Osteoblast (primary cell): ENCODE results near the gene PIP5KL1. TPM values are rescaled to one million over a fixed set of nuclear protein-coding genes. Genes with fewer than 3 reads are reported as not detected.

Experiments
- DNase-seq: peaks from one replicate; pipeline ENCODE4 v3.0.0; 2011; ENCODE audit warnings: low spot score, mixed read lengths; ENCODE audit not compliant: insufficient read length; ENCODE audit errors: missing footprints
- H2AFZ ChIP-seq: 2 replicates; pipeline ENCODE4 v1.6.0; 2011; ENCODE audit warnings: mild to moderate bottlenecking, low read length
- H3K27ac ChIP-seq: 2 replicates; pipeline ENCODE4 v1.5.1; 2011; ENCODE audit warnings: mild to moderate bottlenecking, low read depth, low read length, moderate library complexity
- H3K27me3 ChIP-seq: 2 replicates; pipeline ENCODE4 v1.6.0; 2012; ENCODE audit warnings: mild to moderate bottlenecking, control low read depth, inconsistent platforms, low read length, moderate library complexity; ENCODE audit not compliant: insufficient read depth
- H3K36me3 ChIP-seq: 2 replicates; pipeline ENCODE4 v1.5.1; 2011; ENCODE audit warnings: mild to moderate bottlenecking, low read length, control low read depth, moderate library complexity; ENCODE audit not compliant: insufficient read depth
- H3K4me1 ChIP-seq: 2 replicates; pipeline ENCODE4 v1.5.1; 2011; ENCODE audit warnings: mild to moderate bottlenecking, low read length, control low read depth, moderate library complexity; ENCODE audit not compliant: insufficient read depth
- H3K4me2 ChIP-seq: 2 replicates; pipeline ENCODE4 v1.6.0; 2011; ENCODE audit warnings: mild to moderate bottlenecking, low read length; ENCODE audit not compliant: insufficient read depth
- H3K4me3 ChIP-seq: fragments of 200-600 bp; sonication (generic); 3 replicates; pipeline ENCODE4 v1.5.1; 2012; ENCODE audit warnings: mild to moderate bottlenecking, low read length, inconsistent platforms; ENCODE audit not compliant: insufficient read depth
- H3K79me2 ChIP-seq: 2 replicates; pipeline ENCODE4 v1.6.0; 2012; ENCODE audit warnings: mild to moderate bottlenecking, low read length, control low read depth, inconsistent platforms; ENCODE audit not compliant: insufficient read depth
- H3K9me3 ChIP-seq: 2 replicates; pipeline ENCODE4 v1.5.1; 2011; ENCODE audit warnings: low read depth, low read length, control low read depth
- H4K20me1 ChIP-seq: 2 replicates; pipeline ENCODE4 v1.6.0; 2012; ENCODE audit warnings: mild to moderate bottlenecking, low read length, control low read depth; ENCODE audit not compliant: insufficient read depth
- total RNA-seq: library from RNA; depleted of rRNA; stranded (reverse); fragments of >200 nt; gene quantifications from 2 replicates; pipeline ENCODE4 v1.2.3, GENCODE V29; 2012
- TF ChIP-seq, protein P1 (sequence below): IDR thresholded peaks from 2 replicates; pipeline ENCODE4 v1.5.1; 2011; ENCODE audit warnings: mild to moderate bottlenecking, low read depth, low read length, moderate library complexity; ENCODE audit errors: extremely low read depth

The PIP5KL1 gene
- total RNA-seq, 1 donor = 2.2 TPM

DNA sequence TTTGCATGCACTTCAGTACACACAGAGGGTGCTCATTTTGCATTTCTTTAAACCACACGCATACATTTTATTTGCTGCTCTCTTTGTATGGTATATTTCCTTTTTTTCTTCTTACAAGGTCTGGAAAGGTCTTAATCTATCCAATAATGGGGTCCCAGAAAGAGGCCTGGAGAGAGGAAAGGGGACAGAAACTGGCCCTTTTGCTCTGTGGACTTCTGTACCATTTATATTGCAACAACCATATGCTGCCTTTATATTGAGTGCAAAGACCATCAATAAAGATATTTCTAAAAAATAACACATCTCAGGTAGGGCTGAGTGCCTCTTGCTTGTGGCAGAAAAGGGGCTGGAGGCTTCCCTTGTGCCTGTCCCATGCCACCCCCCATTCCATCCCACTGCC, 22.6 kb upstream of the PIP5KL1 start:
- Histone ChIP-seq H3K4me2 (no peak overlapping the region), H3K27me3 (no peaks in the 10 kb centered on the region), H3K27ac (no peak overlapping the region), H3K9me3 (no peaks in the 10 kb centered on the region), H4K20me1 (peaks cover 37% of the 10 kb centered on the region), H3K4me3 (no peak overlapping the region), H3K4me1 (no peaks in the 10 kb centered on the region), H3K36me3 (no peaks in the 10 kb centered on the region), H3K79me2 (peaks cover 80% of the 10 kb centered on the region), H2AFZ (no peak overlapping the region)
- TF ChIP-seq, protein P1, sequence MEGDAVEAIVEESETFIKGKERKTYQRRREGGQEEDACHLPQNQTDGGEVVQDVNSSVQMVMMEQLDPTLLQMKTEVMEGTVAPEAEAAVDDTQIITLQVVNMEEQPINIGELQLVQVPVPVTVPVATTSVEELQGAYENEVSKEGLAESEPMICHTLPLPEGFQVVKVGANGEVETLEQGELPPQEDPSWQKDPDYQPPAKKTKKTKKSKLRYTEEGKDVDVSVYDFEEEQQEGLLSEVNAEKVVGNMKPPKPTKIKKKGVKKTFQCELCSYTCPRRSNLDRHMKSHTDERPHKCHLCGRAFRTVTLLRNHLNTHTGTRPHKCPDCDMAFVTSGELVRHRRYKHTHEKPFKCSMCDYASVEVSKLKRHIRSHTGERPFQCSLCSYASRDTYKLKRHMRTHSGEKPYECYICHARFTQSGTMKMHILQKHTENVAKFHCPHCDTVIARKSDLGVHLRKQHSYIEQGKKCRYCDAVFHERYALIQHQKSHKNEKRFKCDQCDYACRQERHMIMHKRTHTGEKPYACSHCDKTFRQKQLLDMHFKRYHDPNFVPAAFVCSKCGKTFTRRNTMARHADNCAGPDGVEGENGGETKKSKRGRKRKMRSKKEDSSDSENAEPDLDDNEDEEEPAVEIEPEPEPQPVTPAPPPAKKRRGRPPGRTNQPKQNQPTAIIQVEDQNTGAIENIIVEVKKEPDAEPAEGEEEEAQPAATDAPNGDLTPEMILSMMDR = no peak
- DNase-seq = no peak

DNA sequence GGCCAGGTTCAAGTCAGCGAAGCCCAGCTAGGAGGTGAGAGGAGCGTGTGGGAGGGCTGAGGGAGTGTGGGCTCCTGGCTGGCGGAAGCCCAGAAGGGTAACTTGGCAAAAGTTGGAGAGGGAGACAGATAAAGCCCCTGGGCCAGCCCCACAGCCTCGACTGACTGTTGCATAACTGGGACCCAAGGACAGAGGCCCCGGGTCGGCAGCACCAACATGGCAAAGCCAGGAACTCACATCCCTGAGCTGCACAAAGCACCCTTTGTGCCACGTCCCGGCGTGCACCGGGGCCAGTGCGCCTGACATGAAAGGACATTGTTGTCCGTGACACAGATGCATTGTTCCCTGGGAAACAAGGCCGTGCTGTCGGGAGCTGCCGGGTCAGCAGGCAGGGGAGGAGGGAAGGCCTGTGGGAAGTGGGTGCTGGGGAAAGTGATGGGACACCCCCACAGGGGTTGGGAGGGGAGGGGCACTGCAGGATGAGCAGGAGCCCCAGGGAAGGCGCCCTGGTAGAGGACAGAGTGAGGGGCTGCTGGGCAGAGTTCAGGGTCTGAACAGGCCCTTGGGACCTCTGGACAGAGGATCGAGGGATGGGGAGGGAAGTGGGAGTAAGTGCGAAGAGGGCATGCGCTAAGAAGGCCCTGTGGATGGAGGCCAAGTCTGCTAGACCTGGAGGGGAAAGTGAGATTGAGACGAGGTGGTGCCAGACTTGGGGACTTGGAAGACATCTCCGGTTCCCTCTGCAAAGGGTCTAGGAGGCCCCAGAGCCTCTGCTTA, 20.1 kb upstream of the PIP5KL1 start:
- H2AFZ ChIP-seq = no peak overlapping the region
- no peaks in the 10 kb centered on the region for H3K27me3 ChIP-seq
- H3K4me2 ChIP-seq = no peak overlapping the region
- TF ChIP-seq, protein P1 = no peak
- peaks cover 76% of the 10 kb centered on the region for H3K79me2 ChIP-seq
- peaks cover 3% of the 10 kb centered on the region for H3K36me3 ChIP-seq
- no peaks in the 10 kb centered on the region for H3K4me1 ChIP-seq
- no peak overlapping the region for H3K27ac ChIP-seq
- no peaks in the 10 kb centered on the region for H3K9me3 ChIP-seq
- no peak for DNase-seq
- H3K4me3 ChIP-seq = no peak overlapping the region
- peaks cover 38% of the 10 kb centered on the region for H4K20me1 ChIP-seq

DNA sequence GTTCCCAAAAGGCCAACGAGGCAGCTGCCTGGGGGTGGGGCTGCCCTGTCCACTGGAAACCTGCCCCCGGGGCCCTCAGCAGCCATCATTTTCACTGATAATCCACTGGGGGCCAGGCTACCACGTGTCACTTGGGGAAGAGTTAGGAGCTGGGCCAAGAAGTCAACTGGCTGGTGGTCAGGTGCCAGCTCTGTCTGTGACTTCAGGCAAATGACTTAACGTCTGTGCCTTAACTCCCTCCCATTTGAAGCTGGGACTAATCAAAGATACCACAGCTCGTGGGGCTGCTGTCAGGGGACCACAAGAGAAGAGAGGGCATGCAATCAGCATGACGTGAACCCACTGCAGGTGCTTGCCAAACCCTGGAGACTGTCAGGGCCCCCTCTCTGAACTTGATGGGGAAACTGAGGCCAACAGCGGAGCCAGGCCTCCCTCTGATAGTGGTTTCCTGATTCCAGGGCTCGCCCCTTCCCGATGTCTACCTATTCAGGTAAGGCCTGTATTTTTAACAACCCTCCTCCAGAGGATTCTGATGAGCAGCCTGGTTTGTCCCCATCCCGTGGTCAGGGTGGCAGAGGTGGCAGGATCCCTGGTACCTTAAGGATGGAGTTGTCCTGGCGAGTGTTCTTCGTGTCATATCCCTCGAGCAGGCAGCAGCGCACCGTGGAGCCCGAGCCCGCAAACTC, 19.4 kb upstream of the PIP5KL1 start:
- Histone ChIP-seq H3K4me2 (no peak overlapping the region), H3K4me1 (no peaks in the 10 kb centered on the region), H3K9me3 (no peaks in the 10 kb centered on the region), H2AFZ (no peak overlapping the region), H3K36me3 (peaks cover 3% of the 10 kb centered on the region), H4K20me1 (peaks cover 30% of the 10 kb centered on the region), H3K4me3 (no peak overlapping the region), H3K27ac (no peak overlapping the region), H3K79me2 (peaks cover 70% of the 10 kb centered on the region), H3K27me3 (no peaks in the 10 kb centered on the region)
- no peak for DNase-seq
- TF ChIP-seq, protein P1 = no peak

DNA sequence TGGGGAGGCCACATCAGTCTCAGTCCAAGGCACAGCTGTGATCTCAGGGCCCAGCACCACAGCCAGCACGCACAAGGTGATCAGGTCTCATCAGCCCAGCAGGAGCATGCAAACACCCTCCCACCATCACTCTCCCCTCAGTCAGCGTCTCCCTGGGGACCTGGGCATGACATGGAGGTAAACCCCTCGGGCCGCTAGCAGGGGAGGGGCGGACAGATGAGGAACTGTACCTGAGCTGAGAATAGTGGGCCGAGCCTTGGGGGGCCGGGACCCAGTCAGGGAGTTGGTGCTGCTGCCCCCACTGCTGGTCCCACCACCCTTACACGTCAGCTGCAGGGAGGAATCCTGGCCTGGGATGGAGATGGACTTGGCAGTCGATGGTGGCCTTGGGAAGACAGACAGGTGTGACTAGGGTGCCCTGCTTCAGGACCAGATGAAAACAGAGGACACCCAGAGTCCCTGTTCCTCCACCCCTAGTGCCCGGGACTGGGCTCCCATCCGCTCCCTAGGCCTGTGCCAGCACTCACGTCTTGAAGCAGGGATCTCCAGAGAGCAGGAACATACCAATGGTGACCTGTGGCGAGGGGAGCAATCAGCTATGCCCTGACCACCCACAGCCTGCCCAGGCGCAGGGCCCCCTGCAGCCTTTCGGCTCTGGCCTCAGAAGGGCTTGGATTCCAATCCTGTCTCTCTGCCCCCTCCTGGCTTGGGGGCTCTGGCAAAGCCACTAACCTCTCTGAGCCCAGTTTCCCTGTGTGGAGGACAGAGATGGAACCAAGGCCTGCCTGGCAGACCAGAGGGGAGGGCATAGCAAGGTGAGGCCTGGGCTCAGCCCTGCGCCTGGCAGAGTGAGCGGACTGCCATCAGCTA, 17.5 kb upstream of the PIP5KL1 start:
- TF ChIP-seq, protein P1 = no peak
- peaks cover 23% of the 10 kb centered on the region for H4K20me1 ChIP-seq
- peaks cover 56% of the 10 kb centered on the region for H3K79me2 ChIP-seq
- no peak overlapping the region for H3K27ac ChIP-seq
- no peaks in the 10 kb centered on the region for H3K9me3 ChIP-seq
- no peak for DNase-seq
- H3K4me2 ChIP-seq = no peak overlapping the region
- H3K4me1 ChIP-seq = no peaks in the 10 kb centered on the region
- H3K4me3 ChIP-seq = no peak overlapping the region
- H3K27me3 ChIP-seq = no peaks in the 10 kb centered on the region
- H3K36me3 ChIP-seq = peaks cover 11% of the 10 kb centered on the region
- H2AFZ ChIP-seq = no peak overlapping the region
